ENCODE data around the gene NUB1.

The NUB1 gene

GRCh38 chr7:151337346-151337745 lies 4.3 kb upstream of the NUB1 start:
- in situ Hi-C loops (cut with HindIII; ENCODE audit: low pct_ligation_motif_present, low sequenced_read_pairs) = no loop called here
- TF ChIP-seq, protein P1, sequence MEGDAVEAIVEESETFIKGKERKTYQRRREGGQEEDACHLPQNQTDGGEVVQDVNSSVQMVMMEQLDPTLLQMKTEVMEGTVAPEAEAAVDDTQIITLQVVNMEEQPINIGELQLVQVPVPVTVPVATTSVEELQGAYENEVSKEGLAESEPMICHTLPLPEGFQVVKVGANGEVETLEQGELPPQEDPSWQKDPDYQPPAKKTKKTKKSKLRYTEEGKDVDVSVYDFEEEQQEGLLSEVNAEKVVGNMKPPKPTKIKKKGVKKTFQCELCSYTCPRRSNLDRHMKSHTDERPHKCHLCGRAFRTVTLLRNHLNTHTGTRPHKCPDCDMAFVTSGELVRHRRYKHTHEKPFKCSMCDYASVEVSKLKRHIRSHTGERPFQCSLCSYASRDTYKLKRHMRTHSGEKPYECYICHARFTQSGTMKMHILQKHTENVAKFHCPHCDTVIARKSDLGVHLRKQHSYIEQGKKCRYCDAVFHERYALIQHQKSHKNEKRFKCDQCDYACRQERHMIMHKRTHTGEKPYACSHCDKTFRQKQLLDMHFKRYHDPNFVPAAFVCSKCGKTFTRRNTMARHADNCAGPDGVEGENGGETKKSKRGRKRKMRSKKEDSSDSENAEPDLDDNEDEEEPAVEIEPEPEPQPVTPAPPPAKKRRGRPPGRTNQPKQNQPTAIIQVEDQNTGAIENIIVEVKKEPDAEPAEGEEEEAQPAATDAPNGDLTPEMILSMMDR (IDR thresholded peaks at IDR 0.05; ENCODE audit: low read depth, low read length, missing control alignments) = no peak

GRCh38 chr7:151338809-151339208 lies 2.8 kb upstream of the NUB1 start:
- no peaks in the 10 kb centered on the region for H3K36me3 ChIP-seq (replicated peaks)
- no peak overlapping the region for H3K27ac ChIP-seq
- TF ChIP-seq, protein P1 (IDR thresholded peaks at IDR 0.05; ENCODE audit: low read depth, low read length, missing control alignments) = no peak
- H3K4me3 ChIP-seq (ENCODE audit: low read depth, low read length) = no peak overlapping the region
- no peak for DNase-seq
- in situ Hi-C loops (cut with HindIII; ENCODE audit: low pct_ligation_motif_present, low sequenced_read_pairs) = no loop called here
- no peaks in the 10 kb centered on the region for H3K27me3 ChIP-seq (replicated peaks)

More at GRCh38 chr7:151337346-151337745, 4.3 kb upstream of the NUB1 start:
- Histone ChIP-seq H3K27me3 (replicated peaks) (no peaks in the 10 kb centered on the region), H3K27ac (no peak overlapping the region), H3K36me3 (replicated peaks) (no peaks in the 10 kb centered on the region), H3K4me3 (ENCODE audit: low read depth, low read length) (no peak overlapping the region)
- DNase-seq = no peak

- Histone ChIP-seq H3K4me3 (ENCODE audit: low read depth, low read length) (no peak overlapping the region), H3K36me3 (replicated peaks) (no peaks in the 10 kb centered on the region), H3K27ac (no peak overlapping the region), H3K27me3 (replicated peaks) (no peaks in the 10 kb centered on the region)
- TF ChIP-seq, protein P1 (IDR thresholded peaks at IDR 0.05; ENCODE audit: low read depth, low read length, missing control alignments) = no peak
- DNase-seq = no peak
- in situ Hi-C loops (cut with HindIII; ENCODE audit: low pct_ligation_motif_present, low sequenced_read_pairs) = no loop called here
Measured at GRCh38 chr7:151339651-151340382, 1.8 kb upstream of the NUB1 start.

- DNase-seq = no peak
- in situ Hi-C loops (cut with HindIII; ENCODE audit: low pct_ligation_motif_present, low sequenced_read_pairs) = no loop called here
- Histone ChIP-seq H3K27ac (no peak overlapping the region), H3K36me3 (replicated peaks) (peaks cover 7% of the 10 kb centered on the region), H3K4me3 (ENCODE audit: low read depth, low read length) (peak overlapping the region; percentile 45), H3K27me3 (replicated peaks) (no peaks in the 10 kb centered on the region)
- TF ChIP-seq, protein P1 (IDR thresholded peaks at IDR 0.05; ENCODE audit: low read depth, low read length, missing control alignments) = peak; percentile 35
Measured at GRCh38 chr7:151340794-151341356, 737 bp upstream of the NUB1 start.

DNA sequence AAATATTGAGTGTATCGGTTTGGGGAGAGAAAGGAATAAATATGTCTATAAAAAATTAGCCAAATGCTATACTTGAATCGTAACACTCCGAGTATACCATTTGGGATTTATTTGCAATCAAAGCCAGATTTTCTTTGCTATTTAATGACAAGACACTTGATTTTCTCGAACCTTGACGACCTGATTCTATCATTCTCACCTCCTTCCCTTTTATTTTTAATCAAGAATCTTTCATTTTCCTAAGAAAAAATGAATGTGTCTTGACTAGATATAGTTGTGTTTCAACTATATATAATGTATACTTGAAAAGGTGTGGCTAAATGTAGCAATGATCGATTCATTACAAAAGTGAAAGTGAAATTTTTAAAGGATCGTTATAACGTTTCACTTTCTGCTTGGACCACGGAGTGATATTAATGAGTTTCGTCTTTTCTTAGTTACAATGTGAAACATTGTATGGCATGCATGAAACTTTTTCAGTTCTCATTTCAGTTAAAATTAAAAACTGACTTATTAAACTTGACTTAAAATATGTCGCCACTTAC lies 562 bp downstream of the NUB1 start:
- DNase-seq = no peak
- Histone ChIP-seq H3K4me3 (ENCODE audit: low read depth, low read length) (peak overlapping the region; percentile 71), H3K27me3 (replicated peaks) (no peaks in the 10 kb centered on the region), H3K27ac (peak overlapping the region; percentile 29), H3K36me3 (replicated peaks) (peaks cover 16% of the 10 kb centered on the region)
- in situ Hi-C loops (cut with HindIII; ENCODE audit: low pct_ligation_motif_present, low sequenced_read_pairs) = no loop called here
- TF ChIP-seq, protein P1 (IDR thresholded peaks at IDR 0.05; ENCODE audit: low read depth, low read length, missing control alignments) = no peak
